Fibroblast of lung (primary cell): ENCODE data around the gene ANKS1B.

Source experiments
- CTCF ChIP-seq, 2 donors: IDR thresholded peaks in 1 of 2; conservative IDR thresholded peaks in 1 of 2; 1 replicate in 1 of 2; 2 replicates in 1 of 2; pipeline ENCODE4 v1.5.1; 2011 to 2012; ENCODE audit warnings: low read length in 2 of 2, control low read depth in 1 of 2, inconsistent platforms in 1 of 2, low read depth in 1 of 2, mild to moderate bottlenecking in 1 of 2
- EZH2 ChIP-seq: IDR thresholded peaks from 2 replicates; pipeline ENCODE4 v1.5.1; 2012; ENCODE audit warnings: low read length, control low read depth, mild to moderate bottlenecking; ENCODE audit errors: missing control alignments

GRCh38 chr12:99976762-99977161, 8.0 kb downstream of the ANKS1B start:
- no peak for TF ChIP-seq CTCF (conservative IDR thresholded peaks at IDR 0.05 in 1 of 2, IDR thresholded peaks at IDR 0.05 in 1 of 2; ENCODE audit: low read depth in 1 of 2, low read length in 2 of 2)
- TF ChIP-seq EZH2 = no peak
